HFFc6 (cell line): ENCODE data around the gene RETREG1. TPM values are rescaled to one million over a fixed set of nuclear protein-coding genes. Genes with fewer than 3 reads are reported as not detected.

Source experiments
- DNase-seq: peaks from one replicate; pipeline ENCODE4 v3.0.0-alpha.2; 2018
- H3K27ac Mint-ChIP-seq: 2 replicates; pipeline ENCODE4 v1.8.0; 2020; ENCODE audit warnings: mild to moderate bottlenecking, mixed read lengths
- H3K27me3 Mint-ChIP-seq: 2 replicates; pipeline ENCODE4 v1.8.0; 2021; ENCODE audit warnings: mild to moderate bottlenecking, moderate library complexity, mixed read lengths; ENCODE audit not compliant: insufficient read depth
- H3K36me3 Mint-ChIP-seq: 2 replicates; pipeline ENCODE4 v1.8.0; 2021; ENCODE audit warnings: low read depth, mixed read lengths
- H3K4me1 Mint-ChIP-seq: 2 replicates; pipeline ENCODE4 v1.8.0; 2020; ENCODE audit warnings: low read depth, mixed read lengths
- H3K4me3 Mint-ChIP-seq: 2 replicates; pipeline ENCODE4 v1.8.0; 2020; ENCODE audit warnings: mild to moderate bottlenecking, moderate library complexity, mixed read lengths
- H3K9me3 Mint-ChIP-seq: 2 replicates; pipeline ENCODE4 v1.8.0; 2020; ENCODE audit warnings: mild to moderate bottlenecking, mixed read lengths
- total RNA-seq, 6 experiments: library from RNA; stranded (reverse); fragmentation: NEBNext Ultra II Directional; extraction: Animal tissue kit (Norgen Biotek cat#: 25700); gene quantifications; 2 replicates in 1 of 6; 3 replicates in 5 of 6; pipeline ENCODE4 v1.2.3, GENCODE V29; 2021
- TF ChIP-seq, protein P1 (sequence below): fragments of 200-600 bp; sonication (generic); IDR thresholded peaks from 2 replicates; pipeline ENCODE4 v1.5.0; 2021; ENCODE audit warnings: antibody characterized with exemption, mild to moderate bottlenecking

Gene RETREG1
- total RNA-seq, 6 experiments from 2014 or later: 0.09 to 0.14 TPM; not detected in 4

- Mint-ChIP-seq H3K9me3 (no peaks in the 10 kb centered on the region), H3K27me3 (peaks cover 8% of the 10 kb centered on the region), H3K4me1 (peaks cover 7% of the 10 kb centered on the region), H3K36me3 (no peaks in the 10 kb centered on the region), H3K27ac (no peak overlapping the region), H3K4me3 (no peak overlapping the region)
- no peak for DNase-seq
- TF ChIP-seq, protein P1, sequence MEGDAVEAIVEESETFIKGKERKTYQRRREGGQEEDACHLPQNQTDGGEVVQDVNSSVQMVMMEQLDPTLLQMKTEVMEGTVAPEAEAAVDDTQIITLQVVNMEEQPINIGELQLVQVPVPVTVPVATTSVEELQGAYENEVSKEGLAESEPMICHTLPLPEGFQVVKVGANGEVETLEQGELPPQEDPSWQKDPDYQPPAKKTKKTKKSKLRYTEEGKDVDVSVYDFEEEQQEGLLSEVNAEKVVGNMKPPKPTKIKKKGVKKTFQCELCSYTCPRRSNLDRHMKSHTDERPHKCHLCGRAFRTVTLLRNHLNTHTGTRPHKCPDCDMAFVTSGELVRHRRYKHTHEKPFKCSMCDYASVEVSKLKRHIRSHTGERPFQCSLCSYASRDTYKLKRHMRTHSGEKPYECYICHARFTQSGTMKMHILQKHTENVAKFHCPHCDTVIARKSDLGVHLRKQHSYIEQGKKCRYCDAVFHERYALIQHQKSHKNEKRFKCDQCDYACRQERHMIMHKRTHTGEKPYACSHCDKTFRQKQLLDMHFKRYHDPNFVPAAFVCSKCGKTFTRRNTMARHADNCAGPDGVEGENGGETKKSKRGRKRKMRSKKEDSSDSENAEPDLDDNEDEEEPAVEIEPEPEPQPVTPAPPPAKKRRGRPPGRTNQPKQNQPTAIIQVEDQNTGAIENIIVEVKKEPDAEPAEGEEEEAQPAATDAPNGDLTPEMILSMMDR: no peak
Observed at GRCh38 chr5:16485656-16486055, 131.1 kb downstream of the RETREG1 start.

- Mint-ChIP-seq H3K4me3 (no peak overlapping the region), H3K36me3 (no peaks in the 10 kb centered on the region)
- TF ChIP-seq, protein P1: no peak
Observed at GRCh38 chr5:16484081-16484480, 132.7 kb downstream of the RETREG1 start.

DNA sequence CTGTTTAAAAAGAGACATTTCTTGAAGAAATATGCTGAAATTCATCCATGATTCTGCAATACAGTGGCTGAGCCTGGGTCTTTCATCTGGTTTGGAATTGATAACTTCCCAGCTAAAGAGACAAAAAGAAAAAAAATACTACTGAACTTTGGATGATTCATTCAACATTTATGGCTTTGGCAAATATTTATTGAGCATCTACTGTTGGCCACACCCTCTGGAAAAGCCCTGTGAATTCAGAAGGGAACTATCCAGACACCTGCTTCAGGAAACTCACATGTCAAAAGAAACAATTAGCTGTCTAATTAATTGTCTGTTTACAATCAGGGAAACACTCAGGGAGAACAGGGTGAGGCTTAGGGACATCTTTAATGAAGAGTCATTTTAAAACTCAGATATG lies 133.4 kb downstream of the RETREG1 start:
- Mint-ChIP-seq H3K27ac (no peak overlapping the region), H3K27me3 (peaks cover 7% of the 10 kb centered on the region), H3K36me3 (no peaks in the 10 kb centered on the region), H3K9me3 (no peaks in the 10 kb centered on the region), H3K4me3 (no peak overlapping the region), H3K4me1 (peaks cover 8% of the 10 kb centered on the region)
- DNase-seq: no peak
- TF ChIP-seq, protein P1: no peak

More at GRCh38 chr5:16484081-16484480, 132.7 kb downstream of the RETREG1 start:
- no peak overlapping the region for H3K27ac Mint-ChIP-seq
- H3K9me3 Mint-ChIP-seq: no peaks in the 10 kb centered on the region
- DNase-seq: no peak
- H3K27me3 Mint-ChIP-seq: peaks cover 8% of the 10 kb centered on the region
- peaks cover 8% of the 10 kb centered on the region for H3K4me1 Mint-ChIP-seq

DNA sequence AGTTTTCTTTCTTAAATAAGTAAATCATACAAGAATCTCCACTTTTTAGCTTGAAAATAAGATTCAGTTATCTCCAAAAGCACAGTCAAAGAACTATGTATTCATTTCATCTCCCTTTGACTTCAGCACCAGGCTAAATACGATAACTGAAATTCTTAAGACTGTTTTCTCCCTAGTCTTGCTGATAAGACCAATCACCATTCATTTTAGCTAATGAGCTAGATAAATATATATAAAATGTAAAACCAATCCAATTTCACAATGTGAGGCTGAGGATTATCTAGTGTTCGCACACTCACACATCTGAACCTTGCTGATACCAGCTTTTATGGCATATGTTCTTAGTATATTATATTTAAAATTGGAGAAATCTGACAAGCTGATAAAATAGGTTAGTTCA lies 133.9 kb downstream of the RETREG1 start:
- Mint-ChIP-seq H3K27me3 (peaks cover 5% of the 10 kb centered on the region), H3K36me3 (no peaks in the 10 kb centered on the region), H3K4me3 (no peak overlapping the region), H3K27ac (no peak overlapping the region), H3K9me3 (no peaks in the 10 kb centered on the region), H3K4me1 (peaks cover 8% of the 10 kb centered on the region)
- TF ChIP-seq, protein P1: no peak
- no peak for DNase-seq

- no peaks in the 10 kb centered on the region for H3K9me3 Mint-ChIP-seq
- TF ChIP-seq, protein P1: no peak
- H3K36me3 Mint-ChIP-seq: 0 out of 2 replicates have a peak, but pooled peaks cover 5% of the 10 kb centered on the region
- H3K27me3 Mint-ChIP-seq: peaks cover 3% of the 10 kb centered on the region
- H3K4me3 Mint-ChIP-seq: no peak overlapping the region
- peaks cover 8% of the 10 kb centered on the region for H3K4me1 Mint-ChIP-seq
- H3K27ac Mint-ChIP-seq: no peak overlapping the region
- DNase-seq: no peak
Observed at GRCh38 chr5:16480821-16481538, 135.8 kb downstream of the RETREG1 start.
